ENCODE measurements around the gene GRIA3.

GRIA3 gene

DNA sequence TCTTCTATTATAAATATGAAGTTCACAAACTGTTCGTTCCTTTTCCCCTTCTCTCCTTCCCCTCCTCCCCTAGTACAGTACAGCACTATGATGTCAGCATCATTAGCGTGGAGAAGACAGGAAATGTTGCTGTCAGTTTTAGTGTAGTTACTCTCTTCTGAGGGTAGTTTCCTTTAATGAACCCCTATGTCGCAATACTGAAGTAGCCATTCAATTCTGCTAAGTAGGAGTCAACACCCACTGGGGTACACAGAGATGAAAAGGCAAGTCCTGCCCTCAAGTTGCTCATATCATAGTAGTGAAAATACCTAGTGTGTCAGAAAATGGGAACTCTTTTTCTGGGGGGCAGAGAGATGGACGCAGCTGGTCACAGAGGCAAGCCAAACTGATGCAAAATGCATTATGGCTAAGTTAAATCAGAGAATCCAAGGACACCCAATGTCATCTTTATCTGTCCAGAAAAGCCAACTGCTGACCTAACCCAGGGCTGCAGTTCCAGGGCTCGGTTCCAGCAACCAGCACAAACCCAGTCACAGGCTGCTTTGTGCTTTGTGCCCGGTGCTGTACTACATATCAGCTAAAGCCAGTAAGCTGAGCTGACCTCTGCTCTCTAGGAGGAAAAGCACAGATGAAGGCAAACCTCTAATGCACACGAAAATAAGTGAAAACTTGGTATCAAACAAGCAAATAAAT lies 31.5 kb downstream of the GRIA3 start:
- Histone ChIP-seq H3K27ac (no peak overlapping the region), H3K36me3 (no peaks in the 10 kb centered on the region), H3K9me3 (ENCODE audit: severe bottlenecking) (no peaks in the 10 kb centered on the region), H3K27me3 (ENCODE audit: insufficient read depth, low read depth, severe bottlenecking) (peaks cover 2% of the 10 kb centered on the region), H3K4me3 (ENCODE audit: low read depth, low read length) (no peak overlapping the region)
- DNase-seq, result no peak
- TF ChIP-seq, protein P1, sequence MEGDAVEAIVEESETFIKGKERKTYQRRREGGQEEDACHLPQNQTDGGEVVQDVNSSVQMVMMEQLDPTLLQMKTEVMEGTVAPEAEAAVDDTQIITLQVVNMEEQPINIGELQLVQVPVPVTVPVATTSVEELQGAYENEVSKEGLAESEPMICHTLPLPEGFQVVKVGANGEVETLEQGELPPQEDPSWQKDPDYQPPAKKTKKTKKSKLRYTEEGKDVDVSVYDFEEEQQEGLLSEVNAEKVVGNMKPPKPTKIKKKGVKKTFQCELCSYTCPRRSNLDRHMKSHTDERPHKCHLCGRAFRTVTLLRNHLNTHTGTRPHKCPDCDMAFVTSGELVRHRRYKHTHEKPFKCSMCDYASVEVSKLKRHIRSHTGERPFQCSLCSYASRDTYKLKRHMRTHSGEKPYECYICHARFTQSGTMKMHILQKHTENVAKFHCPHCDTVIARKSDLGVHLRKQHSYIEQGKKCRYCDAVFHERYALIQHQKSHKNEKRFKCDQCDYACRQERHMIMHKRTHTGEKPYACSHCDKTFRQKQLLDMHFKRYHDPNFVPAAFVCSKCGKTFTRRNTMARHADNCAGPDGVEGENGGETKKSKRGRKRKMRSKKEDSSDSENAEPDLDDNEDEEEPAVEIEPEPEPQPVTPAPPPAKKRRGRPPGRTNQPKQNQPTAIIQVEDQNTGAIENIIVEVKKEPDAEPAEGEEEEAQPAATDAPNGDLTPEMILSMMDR (IDR thresholded peaks at IDR 0.05; ENCODE audit: low read depth, low read length), result no peak

DNA sequence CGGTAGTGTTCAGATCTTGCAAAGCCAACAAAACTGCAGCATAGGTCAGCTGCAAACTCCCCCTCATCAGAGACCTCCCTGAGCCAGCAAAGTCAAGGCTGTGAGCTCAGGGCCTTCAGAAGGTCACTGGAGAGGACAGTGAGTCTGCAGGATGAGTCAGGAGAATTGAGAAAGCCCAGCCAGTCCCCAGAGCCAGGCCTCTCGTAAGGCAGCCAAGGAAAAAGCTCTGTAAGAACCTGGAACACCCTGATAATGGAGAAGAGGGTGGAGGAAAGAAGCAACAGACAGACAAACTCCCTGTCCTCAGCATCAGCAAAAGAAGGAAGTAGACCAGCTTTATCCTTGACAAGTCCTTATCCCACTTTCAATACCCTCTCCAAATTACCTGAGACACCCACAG lies 33.0 kb downstream of the GRIA3 start:
- H3K4me3 ChIP-seq (ENCODE audit: low read depth, low read length), result no peak overlapping the region
- no peak for DNase-seq
- H3K27ac ChIP-seq, result no peak overlapping the region
- H3K36me3 ChIP-seq, result no peaks in the 10 kb centered on the region
- peaks cover 2% of the 10 kb centered on the region for H3K27me3 ChIP-seq (ENCODE audit: insufficient read depth, low read depth, severe bottlenecking)
- H3K9me3 ChIP-seq (ENCODE audit: severe bottlenecking), result no peaks in the 10 kb centered on the region
- TF ChIP-seq, protein P1 (IDR thresholded peaks at IDR 0.05; ENCODE audit: low read depth, low read length), result no peak

DNA sequence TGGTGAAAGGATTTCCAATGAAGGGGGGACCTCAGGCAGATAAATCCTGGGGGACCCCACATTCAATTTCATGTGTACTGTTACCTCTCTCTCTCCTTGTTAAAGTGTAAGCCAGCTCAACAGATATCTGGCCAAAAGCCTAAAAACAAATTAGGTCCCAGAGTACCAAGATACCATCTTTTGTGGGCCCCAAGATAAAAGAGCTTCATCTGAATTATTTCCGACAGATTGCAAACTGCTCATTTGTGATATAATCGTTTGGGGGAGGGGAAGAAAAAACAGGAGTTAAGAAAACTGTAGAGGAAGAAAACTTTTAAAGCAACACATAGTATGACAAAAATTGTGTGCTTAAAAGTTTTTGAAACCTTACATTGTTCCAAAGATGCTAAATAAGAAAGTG lies 33.6 kb downstream of the GRIA3 start:
- no peaks in the 10 kb centered on the region for H3K36me3 ChIP-seq
- TF ChIP-seq, protein P1 (IDR thresholded peaks at IDR 0.05; ENCODE audit: low read depth, low read length), result no peak
- no peaks in the 10 kb centered on the region for H3K9me3 ChIP-seq (ENCODE audit: severe bottlenecking)
- no peak for DNase-seq
- H3K27ac ChIP-seq, result no peak overlapping the region
- peaks cover 2% of the 10 kb centered on the region for H3K27me3 ChIP-seq (ENCODE audit: insufficient read depth, low read depth, severe bottlenecking)
- no peak overlapping the region for H3K4me3 ChIP-seq (ENCODE audit: low read depth, low read length)

DNA sequence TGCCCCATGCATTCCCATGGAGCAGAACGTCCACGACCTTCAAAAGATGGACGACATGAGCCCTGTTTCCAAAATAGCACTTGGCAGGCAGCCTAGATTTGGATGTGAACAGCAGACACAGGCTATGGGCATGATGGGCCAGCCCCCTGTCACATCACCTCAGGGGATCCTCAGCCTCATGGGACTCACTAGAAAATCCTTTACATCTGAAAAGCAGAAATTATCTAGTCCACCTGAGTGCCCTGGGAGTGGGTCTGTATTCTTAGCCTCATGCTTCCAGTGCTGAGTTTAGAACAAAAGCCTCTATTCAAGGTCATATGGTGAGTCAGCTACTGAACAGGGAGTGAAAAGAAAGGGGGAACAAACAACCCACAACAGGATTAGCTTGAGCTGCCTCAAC lies 35.8 kb downstream of the GRIA3 start:
- no peak overlapping the region for H3K27ac ChIP-seq
- no peak for DNase-seq
- TF ChIP-seq, protein P1 (IDR thresholded peaks at IDR 0.05; ENCODE audit: low read depth, low read length), result no peak
- no peak overlapping the region for H3K4me3 ChIP-seq (ENCODE audit: low read depth, low read length)
- peaks cover 2% of the 10 kb centered on the region for H3K27me3 ChIP-seq (ENCODE audit: insufficient read depth, low read depth, severe bottlenecking)
- no peaks in the 10 kb centered on the region for H3K9me3 ChIP-seq (ENCODE audit: severe bottlenecking)
- H3K36me3 ChIP-seq, result no peaks in the 10 kb centered on the region

DNA sequence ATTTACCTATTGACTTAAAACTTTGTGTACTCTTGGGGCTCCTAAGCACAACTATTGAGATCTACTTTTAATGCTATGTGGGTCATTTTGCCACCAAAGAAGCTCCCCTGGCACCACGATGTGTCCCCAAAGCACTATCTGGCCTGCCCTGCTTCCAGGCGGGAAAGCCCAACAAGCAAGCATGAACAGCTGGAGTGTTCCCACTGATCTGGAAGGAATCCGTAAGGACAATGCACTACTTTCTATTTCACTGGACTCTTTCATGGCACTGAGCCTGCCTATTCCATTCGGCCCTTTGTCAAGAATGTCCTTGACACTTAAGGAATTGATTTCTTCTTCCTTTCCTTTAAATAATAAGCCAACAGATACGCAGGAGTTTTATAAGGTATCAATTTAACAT lies 38.8 kb downstream of the GRIA3 start:
- Histone ChIP-seq H3K4me3 (ENCODE audit: low read depth, low read length) (no peak overlapping the region), H3K27ac (no peak overlapping the region), H3K27me3 (ENCODE audit: insufficient read depth, low read depth, severe bottlenecking) (no peaks in the 10 kb centered on the region), H3K36me3 (no peaks in the 10 kb centered on the region), H3K9me3 (ENCODE audit: severe bottlenecking) (no peaks in the 10 kb centered on the region)
- DNase-seq, result no peak
- TF ChIP-seq, protein P1 (IDR thresholded peaks at IDR 0.05; ENCODE audit: low read depth, low read length), result no peak

DNA sequence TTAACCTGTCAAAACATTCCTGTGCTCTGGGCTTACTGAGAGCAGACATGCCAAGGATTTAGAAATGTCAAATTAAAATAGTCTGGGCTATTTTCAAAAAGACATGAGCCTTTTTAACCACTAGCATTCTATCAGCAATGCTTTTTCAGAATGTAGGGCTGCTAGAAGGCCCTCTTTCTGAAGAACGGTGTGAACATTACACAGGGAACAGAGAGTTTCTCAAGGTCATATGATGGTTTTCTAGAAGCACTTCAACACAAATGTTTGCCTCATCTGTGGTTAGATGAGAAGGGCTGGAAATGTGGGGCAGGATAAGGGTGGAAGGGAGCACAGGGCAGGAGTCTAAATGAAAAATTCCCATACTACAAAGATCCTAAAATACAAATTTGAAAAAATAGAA lies 39.3 kb downstream of the GRIA3 start:
- no peaks in the 10 kb centered on the region for H3K9me3 ChIP-seq (ENCODE audit: severe bottlenecking)
- H3K4me3 ChIP-seq (ENCODE audit: low read depth, low read length), result no peak overlapping the region

More for the DNA sequence above, 39.3 kb downstream of the GRIA3 start:
- Histone ChIP-seq H3K36me3 (no peaks in the 10 kb centered on the region), H3K27me3 (ENCODE audit: insufficient read depth, low read depth, severe bottlenecking) (no peaks in the 10 kb centered on the region), H3K27ac (no peak overlapping the region)
- no peak for DNase-seq
- TF ChIP-seq, protein P1 (IDR thresholded peaks at IDR 0.05; ENCODE audit: low read depth, low read length), result no peak

All from WERI-Rb-1 (cell line).